ENCODE measurements around the gene SLC7A9. TPM values are rescaled to one million over a fixed set of nuclear protein-coding genes. Genes with fewer than 3 reads are reported as not detected.

Gene SLC7A9
- total and polyA plus RNA-seq, 2 donors (not counting 3 experiments of a cell fraction or from before 2014, with no cell fraction given): 0.06 TPM; not detected in 1

DNA sequence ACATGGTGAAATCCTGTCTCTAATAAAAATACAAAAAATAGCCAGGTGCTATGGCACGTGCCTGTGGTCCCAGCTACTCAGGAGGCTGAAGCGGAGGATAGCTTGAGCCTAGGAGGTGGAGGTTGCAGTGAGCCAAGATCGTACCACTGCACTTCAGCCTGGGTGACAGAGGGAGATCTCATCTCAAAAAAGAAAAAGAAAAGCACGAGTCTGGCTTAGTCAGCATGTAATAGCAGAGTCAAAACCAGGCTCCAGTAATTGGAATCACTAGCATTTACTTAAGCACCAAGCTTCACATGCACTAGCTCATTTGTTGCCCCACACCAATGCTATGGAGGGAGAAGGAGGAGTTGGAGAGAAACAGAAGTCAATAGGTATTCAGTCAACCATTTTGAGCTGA is 41.9 kb upstream of the SLC7A9 start:
- ChIA-PET POLR2A (no interaction called here), CTCF (interaction anchor here (0.7 kb wide), 1 partner anchor 123 kb away, joined by 3 read pairs; no protein-coding TSS in a partner anchor)
- DNase-seq (ENCODE audit: low read depth, low spot score) (no peak), FAIRE-seq (no peak)
- intact Hi-C loops (cut with micrococcal nuclease) (no loop called here), dilution Hi-C loops (cut with MboI; ENCODE audit: extremely low pct_ligation_motif_present, low sequenced_read_pairs) (no loop called here)
- no peaks in the 10 kb centered on the region for H3K4me1 ChIP-seq (ENCODE audit: control insufficient read depth, extremely low read depth, insufficient read depth, low read length)
- H2AFZ ChIP-seq (ENCODE audit: low read depth, low read length): no peak overlapping the region
- no peaks in the 10 kb centered on the region for H4K20me1 ChIP-seq (replicated peaks; ENCODE audit: control insufficient read depth, extremely low read depth, insufficient read depth, low read length)
- no peak overlapping the region for H3K4me3 ChIP-seq (replicated peaks in 1 of 3; ENCODE audit: insufficient read depth in 1 of 3, low read depth in 1 of 3, low read length in 3 of 3)
- no peaks in the 10 kb centered on the region for H3K79me2 ChIP-seq (ENCODE audit: control insufficient read depth, insufficient read depth, low read length)
- H3K27me3 ChIP-seq (ENCODE audit: control insufficient read depth in 2 of 2, insufficient read depth in 2 of 2, low read length in 2 of 2): no peaks in the 10 kb centered on the region
- peaks cover 0 to 7% of the 10 kb centered on the region in 2 experiments for H3K36me3 ChIP-seq (ENCODE audit: control insufficient read depth in 2 of 2, extremely low read depth in 1 of 2, insufficient read depth in 2 of 2, low read length in 2 of 2)
- TF ChIP-seq GATA2 (IDR thresholded peaks at IDR 0.05; ENCODE audit: insufficient read depth, insufficient read length, low read depth, low read length): no peak
- TF ChIP-seq, protein P1, sequence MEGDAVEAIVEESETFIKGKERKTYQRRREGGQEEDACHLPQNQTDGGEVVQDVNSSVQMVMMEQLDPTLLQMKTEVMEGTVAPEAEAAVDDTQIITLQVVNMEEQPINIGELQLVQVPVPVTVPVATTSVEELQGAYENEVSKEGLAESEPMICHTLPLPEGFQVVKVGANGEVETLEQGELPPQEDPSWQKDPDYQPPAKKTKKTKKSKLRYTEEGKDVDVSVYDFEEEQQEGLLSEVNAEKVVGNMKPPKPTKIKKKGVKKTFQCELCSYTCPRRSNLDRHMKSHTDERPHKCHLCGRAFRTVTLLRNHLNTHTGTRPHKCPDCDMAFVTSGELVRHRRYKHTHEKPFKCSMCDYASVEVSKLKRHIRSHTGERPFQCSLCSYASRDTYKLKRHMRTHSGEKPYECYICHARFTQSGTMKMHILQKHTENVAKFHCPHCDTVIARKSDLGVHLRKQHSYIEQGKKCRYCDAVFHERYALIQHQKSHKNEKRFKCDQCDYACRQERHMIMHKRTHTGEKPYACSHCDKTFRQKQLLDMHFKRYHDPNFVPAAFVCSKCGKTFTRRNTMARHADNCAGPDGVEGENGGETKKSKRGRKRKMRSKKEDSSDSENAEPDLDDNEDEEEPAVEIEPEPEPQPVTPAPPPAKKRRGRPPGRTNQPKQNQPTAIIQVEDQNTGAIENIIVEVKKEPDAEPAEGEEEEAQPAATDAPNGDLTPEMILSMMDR (IDR thresholded peaks at IDR 0.05; ENCODE audit: extremely low read depth in 1 of 2, insufficient read depth in 1 of 2, low read depth in 1 of 2, low read length in 2 of 2): no peak
- no peak for TF ChIP-seq JUN (IDR thresholded peaks at IDR 0.05; ENCODE audit: borderline replicate concordance, insufficient read depth, insufficient read length, low read depth)
- TF ChIP-seq POLR2AphosphoS5 (IDR thresholded peaks at IDR 0.05; ENCODE audit: insufficient read depth, low read depth, low read length): no peak
- no peak overlapping the region for H3K9ac ChIP-seq (replicated peaks; ENCODE audit: extremely low read depth, insufficient read depth, low read length)
- H3K9me1 ChIP-seq (replicated peaks; ENCODE audit: control insufficient read depth, extremely low read depth, insufficient read depth, low read length): no peaks in the 10 kb centered on the region
- BruUV-seq (replicated peaks): no TSS peak
- no peak overlapping the region for H3K4me2 ChIP-seq (ENCODE audit: insufficient read depth, low read length)
- H3K27ac ChIP-seq (ENCODE audit: insufficient read depth, low read depth, low read length): no peak overlapping the region
- no peaks in the 10 kb centered on the region for H3K9me3 ChIP-seq (replicated peaks; ENCODE audit: control insufficient read depth, insufficient read depth, low read length)

DNA sequence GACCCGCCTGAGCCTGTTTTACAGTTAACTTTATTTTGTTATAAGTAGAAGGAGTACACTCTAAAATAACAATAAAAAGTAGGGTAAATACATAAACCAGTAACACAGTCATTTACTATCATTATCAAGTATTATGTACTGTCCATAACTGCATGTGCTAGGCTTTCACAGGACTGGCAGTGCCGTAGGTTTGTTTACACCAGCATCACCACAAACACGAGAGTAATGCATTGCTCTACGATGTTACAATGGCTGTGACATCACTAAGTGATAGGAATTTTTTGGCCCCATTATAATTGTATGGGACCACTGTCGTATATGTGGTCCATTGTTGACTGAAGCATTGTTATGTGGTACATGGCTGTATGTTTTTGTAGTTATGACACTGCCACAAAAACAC is 41.3 kb upstream of the SLC7A9 start:
- Histone ChIP-seq H3K9me1 (replicated peaks; ENCODE audit: control insufficient read depth, extremely low read depth, insufficient read depth, low read length) (no peaks in the 10 kb centered on the region), H3K9ac (replicated peaks; ENCODE audit: extremely low read depth, insufficient read depth, low read length) (no peak overlapping the region), H3K4me3 (replicated peaks in 1 of 3; ENCODE audit: insufficient read depth in 1 of 3, low read depth in 1 of 3, low read length in 3 of 3) (no peak overlapping the region), H2AFZ (ENCODE audit: low read depth, low read length) (no peak overlapping the region), H3K27ac (ENCODE audit: insufficient read depth, low read depth, low read length) (no peak overlapping the region), H3K79me2 (ENCODE audit: control insufficient read depth, insufficient read depth, low read length) (no peaks in the 10 kb centered on the region), H3K4me1 (ENCODE audit: control insufficient read depth, extremely low read depth, insufficient read depth, low read length) (no peaks in the 10 kb centered on the region), H4K20me1 (replicated peaks; ENCODE audit: control insufficient read depth, extremely low read depth, insufficient read depth, low read length) (no peaks in the 10 kb centered on the region), H3K36me3 (ENCODE audit: control insufficient read depth in 2 of 2, extremely low read depth in 1 of 2, insufficient read depth in 2 of 2, low read length in 2 of 2) (peaks cover 0 to 7% of the 10 kb centered on the region in 2 experiments), H3K4me2 (ENCODE audit: insufficient read depth, low read length) (no peak overlapping the region), H3K9me3 (replicated peaks; ENCODE audit: control insufficient read depth, insufficient read depth, low read length) (no peaks in the 10 kb centered on the region), H3K27me3 (ENCODE audit: control insufficient read depth in 2 of 2, insufficient read depth in 2 of 2, low read length in 2 of 2) (no peaks in the 10 kb centered on the region)
- DNase-seq (ENCODE audit: low read depth, low spot score) (no peak), FAIRE-seq (no peak)
- TF ChIP-seq POLR2A (IDR thresholded peaks at IDR 0.05; ENCODE audit: low read depth, low read length) (no peak), EZH2 (IDR thresholded peaks at IDR 0.05; ENCODE audit: borderline replicate concordance, low read depth, low read length, severe bottlenecking) (no peak), FOS (IDR thresholded peaks at IDR 0.05; ENCODE audit: borderline replicate concordance, insufficient read depth, low read length) (no peak), POLR2AphosphoS5 (IDR thresholded peaks at IDR 0.05; ENCODE audit: insufficient read depth, low read depth, low read length) (no peak), GATA2 (IDR thresholded peaks at IDR 0.05; ENCODE audit: insufficient read depth, insufficient read length, low read depth, low read length) (no peak), JUN (IDR thresholded peaks at IDR 0.05; ENCODE audit: borderline replicate concordance, insufficient read depth, insufficient read length, low read depth) (no peak), MYC (IDR thresholded peaks at IDR 0.05; ENCODE audit: low read depth, low read length) (no peak)
- TF ChIP-seq, protein P2, sequence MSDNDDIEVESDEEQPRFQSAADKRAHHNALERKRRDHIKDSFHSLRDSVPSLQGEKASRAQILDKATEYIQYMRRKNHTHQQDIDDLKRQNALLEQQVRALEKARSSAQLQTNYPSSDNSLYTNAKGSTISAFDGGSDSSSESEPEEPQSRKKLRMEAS (IDR thresholded peaks at IDR 0.05; ENCODE audit: insufficient read depth, insufficient read length): no peak
- TF ChIP-seq, protein P1 (IDR thresholded peaks at IDR 0.05; ENCODE audit: extremely low read depth in 1 of 2, insufficient read depth in 1 of 2, low read depth in 1 of 2, low read length in 2 of 2): no peak
- CTCF ChIA-PET: interaction anchor here (0.7 kb wide), 1 partner anchor 124 kb away, joined by 3 read pairs; no protein-coding TSS in a partner anchor
- intact Hi-C loops (cut with micrococcal nuclease) (no loop called here), dilution Hi-C loops (cut with MboI; ENCODE audit: extremely low pct_ligation_motif_present, low sequenced_read_pairs) (no loop called here)
- POLR2A ChIA-PET: no interaction called here
- no TSS peak for BruUV-seq (replicated peaks)
